Fibroblast of lung (primary cell): ENCODE data around the gene EDC3. TPM values are rescaled to one million over a fixed set of nuclear protein-coding genes. Genes with fewer than 3 reads are reported as not detected.

Experiments used
- DNase-seq, 2 donors: peaks; one replicate each; pipeline versions ENCODE4 v3.0.0 to v3.0.0-alpha.2; 2010; ENCODE audit warnings: low read depth in 2 of 2
- H2AFZ ChIP-seq: 2 replicates; pipeline ENCODE4 v1.5.1; 2012; ENCODE audit warnings: low read length, control low read depth, inconsistent platforms
- H3K27ac ChIP-seq: 2 replicates; pipeline ENCODE4 v1.5.1; 2011; ENCODE audit warnings: low read length, control low read depth; ENCODE audit not compliant: insufficient read depth
- H3K27me3 ChIP-seq: 2 replicates; pipeline ENCODE4 v1.5.1; 2011; ENCODE audit warnings: mild to moderate bottlenecking, low read length; ENCODE audit not compliant: control insufficient read depth, insufficient read depth
- H3K36me3 ChIP-seq: 2 replicates; pipeline ENCODE4 v1.5.1; 2011; ENCODE audit warnings: low read length; ENCODE audit not compliant: control insufficient read depth, insufficient read depth
- H3K4me1 ChIP-seq: 2 replicates; pipeline ENCODE4 v1.5.1; 2011; ENCODE audit warnings: low read length; ENCODE audit not compliant: control insufficient read depth, insufficient read depth; ENCODE audit errors: extremely low read depth
- H3K4me2 ChIP-seq: 2 replicates; pipeline ENCODE4 v1.5.1; 2011; ENCODE audit warnings: low read length, control low read depth; ENCODE audit not compliant: insufficient read depth; ENCODE audit errors: extremely low read depth
- H3K4me3 ChIP-seq, 4 experiments: fragments of 200-600 bp in 1 of 4; sonication (generic) in 1 of 4; replicated peaks in 1 of 4; 2 replicates each; pipeline ENCODE4 v1.5.1; 2011 to 2016; ENCODE audit warnings: low read length in 4 of 4, low read depth in 3 of 4, mild to moderate bottlenecking in 3 of 4, control low read depth in 2 of 4, inconsistent platforms in 1 of 4, mixed read lengths in 1 of 4; ENCODE audit not compliant: insufficient read depth in 1 of 4; ENCODE audit errors: control extremely low read depth in 1 of 4
- H3K79me2 ChIP-seq: 2 replicates; pipeline ENCODE4 v1.5.1; 2012; ENCODE audit warnings: mild to moderate bottlenecking, low read length, inconsistent platforms; ENCODE audit not compliant: control insufficient read depth, insufficient read depth
- H3K9ac ChIP-seq: 2 replicates; pipeline ENCODE4 v1.5.1; 2011; ENCODE audit warnings: mild to moderate bottlenecking, low read length, control low read depth; ENCODE audit not compliant: insufficient read depth
- H3K9me3 ChIP-seq: 2 replicates; pipeline ENCODE4 v1.5.1; 2012; ENCODE audit warnings: low read depth, low read length; ENCODE audit not compliant: control insufficient read depth, insufficient read depth
- H4K20me1 ChIP-seq: 2 replicates; pipeline ENCODE4 v1.5.1; 2011; ENCODE audit warnings: low read length; ENCODE audit not compliant: control insufficient read depth, insufficient read depth; ENCODE audit errors: extremely low read depth
- CTCF ChIP-seq, 2 donors: IDR thresholded peaks in 1 of 2; conservative IDR thresholded peaks in 1 of 2; 1 replicate in 1 of 2; 2 replicates in 1 of 2; pipeline ENCODE4 v1.5.1; 2011 to 2012; ENCODE audit warnings: low read length in 2 of 2, control low read depth in 1 of 2, inconsistent platforms in 1 of 2, low read depth in 1 of 2, mild to moderate bottlenecking in 1 of 2
- EZH2 ChIP-seq: IDR thresholded peaks from 2 replicates; pipeline ENCODE4 v1.5.1; 2012; ENCODE audit warnings: low read length, control low read depth, mild to moderate bottlenecking; ENCODE audit errors: missing control alignments
- polyA plus RNA-seq, 2 donors: library from polyadenylated mRNA; depleted of rRNA in 1 of 2; stranded (reverse) in 1 of 2; unstranded in 1 of 2; fragments of >200 nt; gene quantifications; 2 replicates each; pipeline ENCODE4 v1.2.1, GENCODE V29; 2011 to 2012; ENCODE audit warnings: missing spikeins in 1 of 2
- total RNA-seq: library from RNA; depleted of rRNA; stranded (reverse); fragments of >200 nt; gene quantifications from 2 replicates; pipeline ENCODE4 v1.2.1, GENCODE V29; 2014

The EDC3 gene
- total and polyA plus RNA-seq, 2 donors (not counting 1 experiment from before 2014, with no cell fraction given) = 8.9 to 25.8 TPM

- Histone ChIP-seq H3K9me3 (no peaks in the 10 kb centered on the region), H3K36me3 (no peaks in the 10 kb centered on the region), H3K79me2 (no peaks in the 10 kb centered on the region), H4K20me1 (no peaks in the 10 kb centered on the region), H3K27ac (no peak overlapping the region), H3K4me1 (no peaks in the 10 kb centered on the region), H3K9ac (no peak overlapping the region), H3K4me2 (no peak overlapping the region), H3K4me3 (no peak overlapping the region), H2AFZ (no peak overlapping the region), H3K27me3 (peaks cover 44% of the 10 kb centered on the region)
- peak; percentile 22 for TF ChIP-seq EZH2
- TF ChIP-seq CTCF (conservative IDR thresholded peaks at IDR 0.05 in 1 of 2, IDR thresholded peaks at IDR 0.05 in 1 of 2; ENCODE audit: low read depth in 1 of 2, low read length in 2 of 2) = no peak
- DNase-seq = no peak
These were observed 28.9 kb upstream of the EDC3 start for GRCh38 chr15:74724570-74725224.

- Histone ChIP-seq H4K20me1 (no peaks in the 10 kb centered on the region), H3K36me3 (no peaks in the 10 kb centered on the region), H3K9me3 (no peaks in the 10 kb centered on the region), H3K9ac (no peak overlapping the region), H3K4me2 (no peak overlapping the region), H3K27me3 (peaks cover 44% of the 10 kb centered on the region), H2AFZ (no peak overlapping the region), H3K27ac (no peak overlapping the region), H3K4me1 (no peaks in the 10 kb centered on the region), H3K79me2 (no peaks in the 10 kb centered on the region), H3K4me3 (no peak overlapping the region)
- peak; percentile 62 to 70 for DNase-seq
- TF ChIP-seq CTCF (conservative IDR thresholded peaks at IDR 0.05 in 1 of 2, IDR thresholded peaks at IDR 0.05 in 1 of 2; ENCODE audit: low read depth in 1 of 2, low read length in 2 of 2) = no peak
- no peak for TF ChIP-seq EZH2
These were observed 28.0 kb upstream of the EDC3 start for GRCh38 chr15:74723754-74724334.

- no peak overlapping the region for H3K27ac ChIP-seq
- no peak overlapping the region for H3K4me2 ChIP-seq
- H3K27me3 ChIP-seq = peaks cover 44% of the 10 kb centered on the region
- H3K4me3 ChIP-seq = no peak overlapping the region
- TF ChIP-seq CTCF (conservative IDR thresholded peaks at IDR 0.05 in 1 of 2, IDR thresholded peaks at IDR 0.05 in 1 of 2; ENCODE audit: low read depth in 1 of 2, low read length in 2 of 2) = no peak
- TF ChIP-seq EZH2 = no peak
- H3K79me2 ChIP-seq = no peaks in the 10 kb centered on the region
- no peak overlapping the region for H3K9ac ChIP-seq
- no peaks in the 10 kb centered on the region for H3K36me3 ChIP-seq
- no peaks in the 10 kb centered on the region for H3K4me1 ChIP-seq
- H3K9me3 ChIP-seq = no peaks in the 10 kb centered on the region
- H4K20me1 ChIP-seq = no peaks in the 10 kb centered on the region
- no peak overlapping the region for H2AFZ ChIP-seq
- no peak for DNase-seq
These were observed 27.4 kb upstream of the EDC3 start for GRCh38 chr15:74723187-74723586.
